22Rv1 (cell line): Measurements from ENCODE around the gene FCER1G.
A peak's percentile ranks its signal among the peaks of the same experiment; 100 is the strongest.

ENCODE experiments used
- H3K27ac ChIP-seq: fragments of 450-650 bp; 2 replicates; pipeline ENCODE4 v1.5.1; 2017
- ZFX ChIP-seq: fragments of 450-650 bp; IDR thresholded peaks from 2 replicates; pipeline ENCODE4 v1.6.1; 2017; ENCODE audit warnings: antibody characterized with exemption, borderline replicate concordance
- TF ChIP-seq, protein P1 (sequence below): fragments of 450-650 bp; IDR thresholded peaks from 2 replicates; pipeline ENCODE4 v1.5.1; 2017; ENCODE audit warnings: mild to moderate bottlenecking

FCER1G gene

DNA sequence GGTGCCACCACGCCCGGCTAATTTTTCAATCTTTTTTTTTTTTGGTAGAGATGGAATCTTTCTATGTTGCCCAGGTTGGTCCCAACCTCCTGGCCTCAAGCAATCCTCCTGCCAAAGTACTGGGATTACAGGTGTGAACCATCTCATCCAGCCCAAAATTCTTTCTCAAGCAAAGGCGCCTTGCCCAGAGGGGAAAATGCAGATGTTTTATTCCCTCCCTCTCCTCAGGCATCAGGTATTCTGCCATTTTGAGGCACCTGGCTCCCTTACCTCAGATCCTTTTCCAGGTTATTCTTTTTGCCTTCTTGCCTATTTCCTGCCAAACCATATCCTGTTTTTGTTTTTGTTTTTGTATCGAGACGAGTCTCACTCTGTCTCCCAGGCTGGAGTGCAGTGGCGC, 26.7 kb upstream of the FCER1G start:
- H3K27ac ChIP-seq: no peak overlapping the region
- TF ChIP-seq ZFX: no peak
- TF ChIP-seq, protein P1, sequence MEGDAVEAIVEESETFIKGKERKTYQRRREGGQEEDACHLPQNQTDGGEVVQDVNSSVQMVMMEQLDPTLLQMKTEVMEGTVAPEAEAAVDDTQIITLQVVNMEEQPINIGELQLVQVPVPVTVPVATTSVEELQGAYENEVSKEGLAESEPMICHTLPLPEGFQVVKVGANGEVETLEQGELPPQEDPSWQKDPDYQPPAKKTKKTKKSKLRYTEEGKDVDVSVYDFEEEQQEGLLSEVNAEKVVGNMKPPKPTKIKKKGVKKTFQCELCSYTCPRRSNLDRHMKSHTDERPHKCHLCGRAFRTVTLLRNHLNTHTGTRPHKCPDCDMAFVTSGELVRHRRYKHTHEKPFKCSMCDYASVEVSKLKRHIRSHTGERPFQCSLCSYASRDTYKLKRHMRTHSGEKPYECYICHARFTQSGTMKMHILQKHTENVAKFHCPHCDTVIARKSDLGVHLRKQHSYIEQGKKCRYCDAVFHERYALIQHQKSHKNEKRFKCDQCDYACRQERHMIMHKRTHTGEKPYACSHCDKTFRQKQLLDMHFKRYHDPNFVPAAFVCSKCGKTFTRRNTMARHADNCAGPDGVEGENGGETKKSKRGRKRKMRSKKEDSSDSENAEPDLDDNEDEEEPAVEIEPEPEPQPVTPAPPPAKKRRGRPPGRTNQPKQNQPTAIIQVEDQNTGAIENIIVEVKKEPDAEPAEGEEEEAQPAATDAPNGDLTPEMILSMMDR: no peak

DNA sequence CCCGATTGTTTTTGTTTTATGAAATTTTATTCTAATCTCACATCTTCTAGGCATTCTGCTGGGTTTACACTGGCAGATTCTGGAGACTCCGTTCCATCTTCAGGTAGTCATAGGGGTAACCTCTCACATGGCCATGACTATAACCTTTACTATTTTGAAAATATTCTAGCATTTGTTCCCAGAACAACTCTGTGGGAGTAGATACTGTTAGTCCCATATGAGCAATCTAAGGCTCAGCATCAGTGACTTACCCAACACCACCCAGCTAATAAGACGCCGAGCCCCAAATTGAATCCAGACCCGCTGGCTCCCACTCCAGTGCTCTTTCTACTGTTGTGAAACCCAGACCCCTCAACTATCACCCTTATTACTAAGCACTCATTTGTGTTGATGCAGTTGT, 26.1 kb upstream of the FCER1G start:
- no peak overlapping the region for H3K27ac ChIP-seq
- TF ChIP-seq ZFX: no peak
- TF ChIP-seq, protein P1: no peak

DNA sequence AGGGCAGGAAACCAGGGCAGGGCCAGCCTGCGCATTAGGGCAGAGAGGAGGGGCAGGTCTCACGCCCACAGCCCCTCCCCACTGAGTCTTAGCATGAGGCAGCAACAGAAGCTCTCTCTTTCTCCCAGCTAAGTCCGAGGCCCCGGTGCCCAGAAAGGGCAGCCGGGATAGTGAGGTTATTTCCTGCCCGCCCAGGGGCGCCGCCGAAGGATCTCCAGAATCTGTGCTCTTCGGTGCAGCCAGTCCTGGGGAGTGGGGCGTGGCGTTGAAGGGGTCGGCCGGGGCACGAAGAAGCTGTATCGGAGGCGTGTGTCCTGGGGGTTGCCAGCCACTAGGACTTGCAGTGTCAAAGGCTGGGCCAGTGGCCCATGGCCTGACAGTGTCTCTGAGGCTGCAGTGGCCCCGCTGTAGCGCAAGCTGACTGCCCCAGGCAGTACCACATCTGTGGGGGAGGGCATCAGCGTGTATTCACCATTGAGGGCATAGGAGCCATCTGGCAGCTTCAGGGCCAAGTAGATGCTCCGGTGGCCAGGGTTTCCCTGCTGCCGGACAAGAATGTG, 24.1 kb upstream of the FCER1G start:
- H3K27ac ChIP-seq: no peak overlapping the region
- TF ChIP-seq ZFX: no peak
- TF ChIP-seq, protein P1: no peak

DNA sequence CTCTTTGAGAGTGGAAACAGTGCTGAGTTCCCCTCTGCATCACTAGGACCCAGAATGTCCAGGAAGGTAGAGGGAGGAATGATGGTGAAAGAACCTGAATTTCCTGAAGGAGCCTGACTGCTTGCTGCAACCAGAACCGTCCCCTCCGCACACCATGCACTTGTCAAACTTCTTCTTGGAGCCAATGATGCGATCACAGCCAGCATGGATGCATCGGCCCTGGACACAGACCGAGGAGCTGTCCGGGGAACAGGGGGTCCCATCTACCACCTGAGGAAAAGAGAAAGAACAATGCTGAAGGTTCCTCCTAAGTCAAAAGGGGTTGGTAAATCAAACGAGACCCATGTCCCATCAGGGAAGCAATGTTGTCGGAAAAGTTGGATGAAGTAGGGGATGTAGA, 23.1 kb upstream of the FCER1G start:
- TF ChIP-seq ZFX: no peak
- TF ChIP-seq, protein P1: no peak
- H3K27ac ChIP-seq: no peak overlapping the region

DNA sequence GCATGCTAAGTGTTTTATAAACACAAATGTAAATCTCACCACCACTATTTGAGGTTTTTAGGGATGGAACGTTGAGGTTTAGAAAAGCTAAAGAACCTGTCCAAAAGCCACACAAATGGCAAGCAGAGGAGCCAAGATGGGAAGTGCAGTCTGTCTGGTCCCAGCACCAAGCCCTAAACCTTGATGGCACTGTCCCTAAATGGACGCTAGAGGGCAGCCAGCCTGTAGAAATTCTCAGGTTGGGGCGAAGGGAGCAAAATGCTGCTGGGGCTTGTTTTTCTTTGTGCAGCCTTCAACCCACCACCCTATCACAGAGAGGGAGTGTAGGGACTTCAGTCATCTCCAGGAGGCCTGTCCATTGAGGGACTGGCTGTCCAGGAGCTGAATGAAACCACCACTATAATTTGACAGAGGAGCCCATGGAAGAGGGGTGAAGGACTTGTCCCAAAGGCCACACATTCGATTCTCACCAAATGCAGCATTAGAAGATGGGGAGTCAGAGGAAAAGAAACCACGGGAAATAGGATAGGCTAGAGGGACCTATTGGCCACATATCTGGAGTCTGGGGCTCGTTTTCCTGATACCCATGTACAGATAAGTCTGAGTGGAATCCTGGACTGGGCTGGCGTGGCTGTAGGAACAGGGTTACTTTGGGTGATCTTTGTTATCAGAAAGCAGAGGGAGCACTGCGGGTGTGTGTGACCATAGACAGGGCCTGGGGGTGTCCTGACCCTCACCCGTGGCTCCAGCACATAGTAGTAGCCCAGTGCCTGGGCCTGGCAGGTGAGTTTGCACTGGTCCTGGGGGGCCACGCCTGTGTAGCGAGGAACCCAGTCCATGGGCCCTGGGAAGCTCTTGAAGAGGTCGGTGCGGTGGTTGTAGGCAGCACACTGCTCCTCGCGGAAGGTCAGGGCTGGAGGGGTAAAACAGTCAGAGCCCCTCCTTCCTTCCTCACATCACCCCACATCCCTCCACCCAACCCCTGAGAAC, 22.3 kb upstream of the FCER1G start:
- no peak overlapping the region for H3K27ac ChIP-seq
- TF ChIP-seq, protein P1: peak; percentile 99
- no peak for TF ChIP-seq ZFX

DNA sequence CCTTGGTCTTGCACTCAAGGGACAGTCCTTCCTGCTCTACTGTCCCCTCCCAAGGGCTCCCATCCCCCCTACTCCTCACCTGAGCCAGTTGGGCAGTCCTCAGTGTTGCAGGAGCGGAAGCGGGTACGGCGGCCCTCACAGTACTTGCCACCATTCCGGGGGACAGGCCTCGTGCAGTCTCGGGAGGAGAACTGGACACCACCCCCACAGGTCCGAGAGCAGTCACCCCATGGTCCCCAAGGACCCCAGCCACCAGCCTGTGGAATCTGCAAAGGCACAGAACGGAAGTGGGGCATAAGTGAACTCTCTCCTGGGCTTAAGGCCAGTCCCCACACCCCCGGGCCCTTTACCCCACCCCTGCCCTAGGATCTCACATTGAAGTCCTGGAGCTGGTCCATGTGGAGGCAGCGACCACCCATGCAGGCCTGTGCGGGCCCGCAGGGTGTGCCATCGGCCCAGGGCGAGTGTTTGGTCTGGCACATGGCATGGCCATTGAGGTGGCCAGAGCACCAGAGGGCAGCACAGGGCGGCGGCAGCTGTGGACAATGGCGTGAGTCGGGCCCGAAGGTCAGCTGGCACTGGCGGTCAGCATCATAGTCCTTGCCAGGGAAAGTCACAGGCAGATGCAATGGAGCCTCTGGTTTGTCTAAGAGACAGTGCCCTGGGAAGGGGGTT, 21.4 kb upstream of the FCER1G start:
- no peak overlapping the region for H3K27ac ChIP-seq
- no peak for TF ChIP-seq ZFX
- TF ChIP-seq, protein P1: peak; percentile 32; the same call in 1 of the 2 replicates
